ENCODE data around the gene ULK2. TPM values are rescaled to one million over a fixed set of nuclear protein-coding genes. Genes with fewer than 3 reads are reported as not detected.
"Not testable (repeated sequence)": the region's sequence is repeated elsewhere in the genome, so short reads cannot be mapped to it uniquely, and the experiment has no call there.

Gene ULK2
- total RNA-seq, 2 donors from 2014 or later, result 3.5 to 7.0 TPM

- no peak for DNase-seq
- TF ChIP-seq CTCF (IDR thresholded peaks at IDR 0.05), result no peak
- Histone ChIP-seq H3K27ac (no peak overlapping the region), H3K27me3 (no peaks in the 10 kb centered on the region), H3K9ac (ENCODE audit: low read depth in 2 of 2, low read length in 2 of 2) (no peak overlapping the region), H3K4me1 (peaks cover 5% of the 10 kb centered on the region), H3K9me3 (no peaks in the 10 kb centered on the region), H3K4me3 (no peak overlapping the region), H3K36me3 (no peaks in the 10 kb centered on the region)
- intact Hi-C loops (cut with DNase I), result no loop called here
Measured at GRCh38 chr17:19896679-19897078, 28.9 kb upstream of the ULK2 start.

GRCh38 chr17:19890554-19890953 is 22.8 kb upstream of the ULK2 start:
- H3K27ac ChIP-seq; H3K27me3 ChIP-seq; intact Hi-C loops (cut with DNase I); H3K36me3 ChIP-seq; H3K4me1 ChIP-seq; DNase-seq; H3K9me3 ChIP-seq; H3K9ac ChIP-seq (ENCODE audit: low read depth in 2 of 2, low read length in 2 of 2); H3K4me3 ChIP-seq: not testable (repeated sequence)

GRCh38 chr17:19890001-19890400 is 22.3 kb upstream of the ULK2 start:
- intact Hi-C loops (cut with DNase I); H3K36me3 ChIP-seq; H3K9ac ChIP-seq (ENCODE audit: low read depth in 2 of 2, low read length in 2 of 2); H3K27me3 ChIP-seq; H3K27ac ChIP-seq; DNase-seq; H3K4me3 ChIP-seq; H3K4me1 ChIP-seq; H3K9me3 ChIP-seq: not testable (repeated sequence)

GRCh38 chr17:19886116-19886515 is 18.4 kb upstream of the ULK2 start:
- Histone ChIP-seq H3K36me3 (no peaks in the 10 kb centered on the region), H3K4me1 (no peaks in the 10 kb centered on the region), H3K9ac (ENCODE audit: low read depth in 2 of 2, low read length in 2 of 2) (no peak overlapping the region), H3K27me3 (no peaks in the 10 kb centered on the region), H3K4me3 (no peak overlapping the region), H3K27ac (no peak overlapping the region), H3K9me3 (no peaks in the 10 kb centered on the region)
- no peak for DNase-seq
- intact Hi-C loops (cut with DNase I), result no loop called here
- TF ChIP-seq CTCF (IDR thresholded peaks at IDR 0.05), result no peak

- TF ChIP-seq CTCF (IDR thresholded peaks at IDR 0.05), result no peak
- no peak for DNase-seq
- no peak overlapping the region for H3K4me3 ChIP-seq
- H3K4me1 ChIP-seq, result no peaks in the 10 kb centered on the region
- no peaks in the 10 kb centered on the region for H3K36me3 ChIP-seq
- no peak overlapping the region for H3K27ac ChIP-seq
- intact Hi-C loops (cut with DNase I), result no loop called here
- H3K9me3 ChIP-seq, result no peaks in the 10 kb centered on the region
- no peak overlapping the region for H3K9ac ChIP-seq (ENCODE audit: low read depth in 2 of 2, low read length in 2 of 2)
- H3K27me3 ChIP-seq, result no peaks in the 10 kb centered on the region
Measured at GRCh38 chr17:19883537-19884215, 15.9 kb upstream of the ULK2 start.

GRCh38 chr17:19880393-19880792 is 12.7 kb upstream of the ULK2 start:
- H3K27me3 ChIP-seq, result no peaks in the 10 kb centered on the region
- DNase-seq, result no peak
- no peaks in the 10 kb centered on the region for H3K4me1 ChIP-seq
- no peaks in the 10 kb centered on the region for H3K36me3 ChIP-seq
- no peak for TF ChIP-seq CTCF (IDR thresholded peaks at IDR 0.05)
- intact Hi-C loops (cut with DNase I), result no loop called here
- H3K9me3 ChIP-seq, result no peaks in the 10 kb centered on the region
- H3K9ac ChIP-seq (ENCODE audit: low read depth in 2 of 2, low read length in 2 of 2), result no peak overlapping the region
- H3K27ac ChIP-seq, result no peak overlapping the region
- H3K4me3 ChIP-seq, result no peak overlapping the region

Measured in colonic mucosa (tissue), 4 donors.